Endothelial cell of hepatic sinusoid (primary cell): ENCODE measurements around the gene IL12RB1.
"Not testable (repeated sequence)": the region's sequence is repeated elsewhere in the genome, so short reads cannot be mapped to it uniquely, and the experiment has no call there.

Source experiments
- in situ Hi-C: cut with HindIII; loops from 2 replicates; pipeline ENCODE4 v1.10.0; 2017; ENCODE audit warnings: low sequenced_read_pairs

The IL12RB1 gene

GRCh38 chr19:18053576-18054219 is 33.0 kb downstream of the IL12RB1 start:
- in situ Hi-C loops, result no loop called here

- in situ Hi-C loops, result no loop called here
Measured at GRCh38 chr19:18051887-18052286, 34.8 kb downstream of the IL12RB1 start.

- in situ Hi-C loops, result no loop called here
Measured at GRCh38 chr19:18049385-18049784, 37.3 kb downstream of the IL12RB1 start.

- in situ Hi-C loops, result no loop called here
Measured at GRCh38 chr19:18046059-18046718, 40.5 kb downstream of the IL12RB1 start.

GRCh38 chr19:18045307-18046050 is 41.3 kb downstream of the IL12RB1 start:
- in situ Hi-C loops, result no loop called here

GRCh38 chr19:18044825-18045304 is 41.9 kb downstream of the IL12RB1 start:
- in situ Hi-C loops, result no loop called here

GRCh38 chr19:18043676-18044075 is 43.1 kb downstream of the IL12RB1 start:
- in situ Hi-C loops, result no loop called here

- in situ Hi-C loops, result no loop called here
Measured at GRCh38 chr19:18041054-18041453, 45.7 kb downstream of the IL12RB1 start.

- in situ Hi-C loops, result not testable (repeated sequence)
Measured at GRCh38 chr19:18032102-18032501, 54.6 kb downstream of the IL12RB1 start.

GRCh38 chr19:18031401-18031800 is 55.3 kb downstream of the IL12RB1 start:
- in situ Hi-C loops, result not testable (repeated sequence)

- in situ Hi-C loops, result no loop called here
Measured at GRCh38 chr19:18029617-18030338, 57.0 kb downstream of the IL12RB1 start.

- in situ Hi-C loops, result no loop called here
Measured at GRCh38 chr19:18027151-18027550, 59.6 kb downstream of the IL12RB1 start.

GRCh38 chr19:18023622-18024251 is 63.0 kb downstream of the IL12RB1 start:
- in situ Hi-C loops, result no loop called here

- in situ Hi-C loops, result no loop called here
Measured at GRCh38 chr19:18021121-18021755, 65.5 kb downstream of the IL12RB1 start.

GRCh38 chr19:18020212-18021085 is 66.3 kb downstream of the IL12RB1 start:
- in situ Hi-C loops, result no loop called here

GRCh38 chr19:18017275-18018083 is 69.3 kb downstream of the IL12RB1 start:
- in situ Hi-C loops, result no loop called here

- in situ Hi-C loops, result no loop called here
Measured at GRCh38 chr19:18016209-18016910, 70.4 kb downstream of the IL12RB1 start.

GRCh38 chr19:18014197-18014596 is 72.5 kb downstream of the IL12RB1 start:
- in situ Hi-C loops, result no loop called here
